HL-60 (cell line): Measurements from ENCODE around the gene GDPD5.

Source experiments
- CTCF ChIP-seq: IDR thresholded peaks from one replicate; pipeline ENCODE4 v1.5.1; 2011; ENCODE audit warnings: low read length, control low read depth, inconsistent platforms; ENCODE audit not compliant: insufficient read depth
- POLR2AphosphoS5 ChIP-seq: IDR thresholded peaks from 2 replicates; pipeline ENCODE4 v1.6.1; 2012; ENCODE audit warnings: low read depth

- no peak for TF ChIP-seq CTCF
- no peak for TF ChIP-seq POLR2AphosphoS5
Observed at GRCh38 chr11:75423721-75424120, 102.0 kb downstream of the GDPD5 start.
